Pancreas (tissue), 10 donors: ENCODE data around the gene MS4A10. TPM values are rescaled to one million over a fixed set of nuclear protein-coding genes. Genes with fewer than 3 reads are reported as not detected.

Experiments used
- ATAC-seq, 4 donors: fragments of 200-7000 bp; cut with Tn5 transposase; one replicate each; pipeline versions ENCODE4 v1.8.0 to v1.9.1; 2020; ENCODE audit warnings: mild to moderate bottlenecking in 4 of 4, moderate library complexity in 4 of 4
- DNase-seq, 6 donors: peaks; one replicate each; pipeline ENCODE4 v3.0.0-alpha.2; 2020
- FAIRE-seq: peaks from 2 replicates; lab custom pipeline; 2012; peaks lifted over from hg19 to GRCh38; lab: Jason Lieb, UNC
- H3K27ac ChIP-seq, 4 donors: fragments of 200-600 bp; sonication (generic); 1 replicate in 3 of 4; 2 replicates in 1 of 4; pipeline versions ENCODE4 v1.5.0 to v1.8.0; 2020
- H3K27me3 ChIP-seq, 4 donors: fragments of 200-600 bp; one replicate each; pipeline ENCODE4 v1.8.0; 2021
- H3K36me3 ChIP-seq, 3 donors: fragments of 200-600 bp; sonication (generic) in 1 of 3; one replicate each; pipeline versions ENCODE4 v1.5.0 to v1.8.0; 2020 to 2021
- H3K4me1 ChIP-seq, 3 donors: fragments of 200-600 bp; one replicate each; pipeline ENCODE4 v1.8.0; 2021
- H3K4me3 ChIP-seq, 4 donors: fragments of 200-600 bp; sonication (generic) in 2 of 4; one replicate each; pipeline versions ENCODE4 v1.5.0 to v1.8.0; 2020 to 2021
- H3K9me3 ChIP-seq, 4 donors: fragments of 200-600 bp; one replicate each; pipeline ENCODE4 v1.8.0; 2021
- CTCF ChIP-seq, 4 donors: fragments of 200-600 bp; sonication (generic) in 3 of 4; IDR thresholded peaks; one replicate each; pipeline versions ENCODE4 v1.5.0 to v1.8.0; 2021; ENCODE audit warnings: antibody characterized with exemption in 4 of 4
- WGBS, 2 donors: extraction: QIAGEN DNeasy Blood & Tissue Kit; methylation state at CpG; one replicate each; pipeline ENCODE4 v1.1.7; 2013; 5-methylcytosine and 5-hydroxymethylcytosine counted together
- intact Hi-C, 3 donors: fragments of 100-400 bp; cut with DNase I; formaldehyde crosslinking; loops; one replicate each; pipeline versions ENCODE4 v1.11.1 to v1.14.2; 2022
- polyA plus RNA-seq, 2 donors: library from polyadenylated mRNA; stranded (reverse); fragments of 200-250 nt; gene quantifications; one replicate each; pipeline ENCODE4 v1.2.3, GENCODE V29; 2013
- total RNA-seq, 6 donors: library from RNA; stranded (reverse); fragmentation: NEBNext Ultra II Directional in 4 of 6; extraction: Animal tissue kit (Norgen Biotek cat#: 25700) in 4 of 6; gene quantifications; one replicate each; pipeline versions ENCODE4 v1.2.1 to v1.2.4, GENCODE V29; 2021 to 2023
- donor health status: healthy with polysubstance abuse.
- donor health status: DM: no; HTN: no; CAD: no; lungs with moderate emphysema.
- donor health status: DM: no; HTN: no; CAD: no.
- donor health status: control.
- donor health status: control.
- donor health status: Bipolar disorder and iron deficiency.
- donor health status: DM: yes; HTN: yes; CAD: no.
- donor health status: DM: no; HTN: no; CAD: no.
- donor health status: DM: no; HTN: no; CAD: no.
- donor health status: DM: yes; HTN: yes; CAD: no.

MS4A10 gene
- total and polyA plus RNA-seq, 8 donors = not detected

GRCh38 chr11:60844045-60844869 lies 59.1 kb downstream of the MS4A10 start:
- no peak for TF ChIP-seq CTCF (IDR thresholded peaks at IDR 0.05)
- FAIRE-seq (no peak), DNase-seq (peak in 1 of 6 donors; percentile 40), ATAC-seq (no peak)
- no peaks in the 10 kb centered on the region for H3K27me3 ChIP-seq
- 41 to 43% methylated on average over 10 of the region's 10 CpGs for WGBS, 2 donors
- no peak overlapping the region for H3K27ac ChIP-seq
- H3K36me3 ChIP-seq = no peaks in the 10 kb centered on the region
- H3K9me3 ChIP-seq = no peaks in the 10 kb centered on the region
- peaks cover 6 to 20% (median 6%) of the 10 kb centered on the region in 3 donors for H3K4me1 ChIP-seq
- intact Hi-C loops = loop anchor here in 1 of 3 donors (10.0 kb wide), 1 partner anchor 51 kb away; no protein-coding TSS in a partner anchor
- peak overlapping the region in 2 of 4 donors; percentile 63 to 95 for H3K4me3 ChIP-seq

- FAIRE-seq (no peak), DNase-seq (no peak), ATAC-seq (peak in 2 of 4 donors; percentile 3 to 36)
- WGBS, 2 donors = 28 to 33% methylated on average over 4 of the region's 4 CpGs
- H3K4me3 ChIP-seq = no peak overlapping the region
- no peaks in the 10 kb centered on the region for H3K9me3 ChIP-seq
- peaks cover 0 to 4% (median 0%) of the 10 kb centered on the region in 3 donors for H3K36me3 ChIP-seq
- intact Hi-C loops = loop anchor here in 1 of 3 donors (10.0 kb wide), 1 partner anchor 50 kb away; no protein-coding TSS in a partner anchor
- peaks cover 6 to 20% (median 6%) of the 10 kb centered on the region in 3 donors for H3K4me1 ChIP-seq
- no peaks in the 10 kb centered on the region for H3K27me3 ChIP-seq
- H3K27ac ChIP-seq = no peak overlapping the region
- TF ChIP-seq CTCF (IDR thresholded peaks at IDR 0.05) = no peak
Observed at GRCh38 chr11:60844870-60845221, 59.7 kb downstream of the MS4A10 start.

- intact Hi-C loops = loop anchor here in 1 of 3 donors (10.0 kb wide), 1 partner anchor 49 kb away; no protein-coding TSS in a partner anchor
- FAIRE-seq (no peak), ATAC-seq (no peak), DNase-seq (peak in 1 of 6 donors; percentile 9)
- H3K27ac ChIP-seq = no peak overlapping the region
- H3K4me1 ChIP-seq = peaks cover 6 to 20% (median 6%) of the 10 kb centered on the region in 3 donors
- H3K9me3 ChIP-seq = no peaks in the 10 kb centered on the region
- H3K36me3 ChIP-seq = peaks cover 0 to 9% (median 4%) of the 10 kb centered on the region in 3 donors
- no peak for TF ChIP-seq CTCF (IDR thresholded peaks at IDR 0.05)
- H3K4me3 ChIP-seq = no peak overlapping the region
- WGBS, 2 donors = 78 to 82% methylated on average over 8 of the region's 8 CpGs
- no peaks in the 10 kb centered on the region for H3K27me3 ChIP-seq
Observed at GRCh38 chr11:60845338-60845737, 60.2 kb downstream of the MS4A10 start.

GRCh38 chr11:60847281-60847680 lies 62.1 kb downstream of the MS4A10 start:
- intact Hi-C loops = loop anchor here in 1 of 3 donors (10.0 kb wide), 1 partner anchor 48 kb away; no protein-coding TSS in a partner anchor
- no peak for FAIRE-seq
- no peaks in the 10 kb centered on the region for H3K9me3 ChIP-seq
- peaks cover 0 to 16% (median 5%) of the 10 kb centered on the region in 3 donors for H3K36me3 ChIP-seq
- TF ChIP-seq CTCF (IDR thresholded peaks at IDR 0.05) = no peak
- H3K27me3 ChIP-seq = no peaks in the 10 kb centered on the region
- H3K27ac ChIP-seq = no peak overlapping the region
- peaks cover 0 to 12% (median 6%) of the 10 kb centered on the region in 3 donors for H3K4me1 ChIP-seq
- ATAC-seq = no peak
- WGBS, 2 donors = 73 to 83% methylated on average over 13 of the region's 13 CpGs
- DNase-seq = no peak
- H3K4me3 ChIP-seq = no peak overlapping the region
